Activated CD8-positive, alpha-beta memory T cell treated with anti-CD3 and anti-CD28 coated beads for 36 hours (primary cell): ENCODE data around the gene BCL2L1. TPM values are rescaled to one million over a fixed set of nuclear protein-coding genes. Genes with fewer than 3 reads are reported as not detected.

ENCODE experiments used
- CTCF ChIA-PET: fragments of 350-600 bp; sonication (Branson Sonifier 250); formaldehyde crosslinking; loops from one replicate; lab custom pipeline; 2021; ENCODE audit warnings: antibody characterized with exemption; lab: Charles Lee
- POLR2A ChIA-PET: fragments of 350-600 bp; sonication (Branson Sonifier 250); formaldehyde crosslinking; loops from one replicate; lab custom pipeline; 2021; ENCODE audit warnings: antibody characterized with exemption; lab: Charles Lee
- total RNA-seq, 2 experiments: library from RNA; stranded (reverse); gene quantifications; one replicate each; pipeline ENCODE4 v1.2.3, GENCODE V29; 2021

BCL2L1 gene
- total RNA-seq, 2 experiments from 2014 or later: 263 to 265 TPM

GRCh38 chr20:31620246-31620645 lies 102.4 kb downstream of the BCL2L1 start:
- CTCF ChIA-PET: interaction anchor here (20.5 kb wide), 1 partner anchor 54 kb away, joined by 673 read pairs; no protein-coding TSS in a partner anchor
- POLR2A ChIA-PET: no interaction called here

- POLR2A ChIA-PET: no interaction called here
These were observed 105.1 kb downstream of the BCL2L1 start for GRCh38 chr20:31617432-31618104.

GRCh38 chr20:31615416-31615815 lies 107.3 kb downstream of the BCL2L1 start:
- ChIA-PET CTCF (interaction anchor here (20.5 kb wide), 1 partner anchor 49 kb away, joined by 673 read pairs; no protein-coding TSS in a partner anchor), POLR2A (no interaction called here)

More at GRCh38 chr20:31617432-31618104, 105.1 kb downstream of the BCL2L1 start:
- CTCF ChIA-PET: interaction anchor here (0.7 to 20.5 kb wide), 2 partner anchors 12 to 52 kb away, joined by 3 to 673 read pairs; no protein-coding TSS in a partner anchor

Other genes starting within 250 kb of the BCL2L1 start
- gene DEFB124, start 247.7 kb downstream of the BCL2L1 start, total RNA-seq: not detected
- not detected for gene REM1, start 247.6 kb downstream of the BCL2L1 start, total RNA-seq
- gene HM13, start 208.4 kb downstream of the BCL2L1 start, total RNA-seq: 100 to 1,000 TPM; 163 to 168 TPM
- under 1 TPM; 0.44 to 0.71 TPM for gene ID1, start 117.6 kb downstream of the BCL2L1 start, total RNA-seq
- gene COX4I2, start 85.0 kb downstream of the BCL2L1 start, total RNA-seq: not detected
- 10 to 100 TPM; 78.5 to 79.1 TPM for gene TPX2, start 16.4 kb upstream of the BCL2L1 start, total RNA-seq
- gene MYLK2, start 96.5 kb upstream of the BCL2L1 start, total RNA-seq: under 1 TPM; 0.19 to 0.25 TPM
- gene FOXS1, start 122.7 kb upstream of the BCL2L1 start, total RNA-seq: not detected
- not detected for gene DUSP15, start 147.7 kb upstream of the BCL2L1 start, total RNA-seq
- not detected for gene TTLL9, start 147.8 kb upstream of the BCL2L1 start, total RNA-seq
- gene PDRG1, start 229.2 kb upstream of the BCL2L1 start, total RNA-seq: 10 to 100 TPM; 19.9 to 20.4 TPM
- under 1 TPM in 1 of 2 experiments, not detected in 1; 0.02 TPM for gene XKR7, start 245.3 kb upstream of the BCL2L1 start, total RNA-seq